ENCODE data around the gene ESR2. TPM values are rescaled to one million over a fixed set of nuclear protein-coding genes. Genes with fewer than 3 reads are reported as not detected.

The ESR2 gene
- total and polyA plus RNA-seq, 2 donors (not counting 3 experiments of a cell fraction or from before 2014, with no cell fraction given): 0.10 to 0.58 TPM

DNA sequence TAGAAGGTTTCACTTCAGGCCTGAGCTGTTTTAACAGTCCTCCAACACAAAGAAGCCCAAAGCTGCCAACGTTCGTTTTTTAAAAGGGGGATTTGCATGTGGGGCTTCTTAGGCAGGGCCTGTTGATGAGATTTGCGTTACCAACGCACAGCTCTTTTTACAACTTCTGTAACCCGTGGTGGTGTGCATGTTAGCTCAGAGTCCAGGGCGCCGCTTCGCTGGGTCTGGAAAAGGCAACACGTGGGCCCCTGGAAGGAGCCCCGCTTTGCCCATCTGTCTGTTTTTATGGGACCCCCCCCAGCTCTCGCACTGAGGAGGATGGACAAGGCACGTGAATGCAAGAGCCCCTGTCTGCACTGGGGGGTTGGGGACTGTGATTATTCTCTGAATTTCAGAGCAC lies 84.0 kb downstream of the ESR2 start:
- dilution Hi-C loops (cut with MboI; ENCODE audit: extremely low pct_ligation_motif_present, low sequenced_read_pairs) (no loop called here), intact Hi-C loops (cut with micrococcal nuclease) (no loop called here)
- H3K9me3 ChIP-seq (replicated peaks; ENCODE audit: control insufficient read depth, insufficient read depth, low read length): no peaks in the 10 kb centered on the region
- H2AFZ ChIP-seq (ENCODE audit: low read depth, low read length): no peak overlapping the region
- no peak overlapping the region for H3K4me3 ChIP-seq (replicated peaks in 1 of 3; ENCODE audit: insufficient read depth in 1 of 3, low read depth in 1 of 3, low read length in 3 of 3)
- POLR2A ChIA-PET: no interaction called here
- H4K20me1 ChIP-seq (replicated peaks; ENCODE audit: control insufficient read depth, extremely low read depth, insufficient read depth, low read length): no peaks in the 10 kb centered on the region
- no peak overlapping the region for H3K9ac ChIP-seq (replicated peaks; ENCODE audit: extremely low read depth, insufficient read depth, low read length)
- CTCF ChIA-PET: interaction anchor here (1.1 to 1.2 kb wide), 2 partner anchors 9 to 84 kb away, joined by 3 read pairs; partner anchors contain the start of gene ESR2
- no peaks in the 10 kb centered on the region for H3K9me1 ChIP-seq (replicated peaks; ENCODE audit: control insufficient read depth, extremely low read depth, insufficient read depth, low read length)
- H3K4me1 ChIP-seq (ENCODE audit: control insufficient read depth, extremely low read depth, insufficient read depth, low read length): peaks cover 2% of the 10 kb centered on the region
- FAIRE-seq: no peak
- no peak for TF ChIP-seq JUN (IDR thresholded peaks at IDR 0.05; ENCODE audit: borderline replicate concordance, insufficient read depth, insufficient read length, low read depth)
- TF ChIP-seq POLR2AphosphoS5 (IDR thresholded peaks at IDR 0.05; ENCODE audit: insufficient read depth, low read depth, low read length): no peak
- no peak for TF ChIP-seq MAX (IDR thresholded peaks at IDR 0.05; ENCODE audit: insufficient read depth, insufficient read length)
- no peak for TF ChIP-seq MYC (IDR thresholded peaks at IDR 0.05; ENCODE audit: low read depth, low read length)
- TF ChIP-seq EZH2 (IDR thresholded peaks at IDR 0.05; ENCODE audit: borderline replicate concordance, low read depth, low read length, severe bottlenecking): no peak
- no peak for TF ChIP-seq POLR2A (IDR thresholded peaks at IDR 0.05; ENCODE audit: low read depth, low read length)
- TF ChIP-seq FOS (IDR thresholded peaks at IDR 0.05; ENCODE audit: borderline replicate concordance, insufficient read depth, low read length): no peak
- TF ChIP-seq GATA2 (IDR thresholded peaks at IDR 0.05; ENCODE audit: insufficient read depth, insufficient read length, low read depth, low read length): no peak
- TF ChIP-seq, protein P1, sequence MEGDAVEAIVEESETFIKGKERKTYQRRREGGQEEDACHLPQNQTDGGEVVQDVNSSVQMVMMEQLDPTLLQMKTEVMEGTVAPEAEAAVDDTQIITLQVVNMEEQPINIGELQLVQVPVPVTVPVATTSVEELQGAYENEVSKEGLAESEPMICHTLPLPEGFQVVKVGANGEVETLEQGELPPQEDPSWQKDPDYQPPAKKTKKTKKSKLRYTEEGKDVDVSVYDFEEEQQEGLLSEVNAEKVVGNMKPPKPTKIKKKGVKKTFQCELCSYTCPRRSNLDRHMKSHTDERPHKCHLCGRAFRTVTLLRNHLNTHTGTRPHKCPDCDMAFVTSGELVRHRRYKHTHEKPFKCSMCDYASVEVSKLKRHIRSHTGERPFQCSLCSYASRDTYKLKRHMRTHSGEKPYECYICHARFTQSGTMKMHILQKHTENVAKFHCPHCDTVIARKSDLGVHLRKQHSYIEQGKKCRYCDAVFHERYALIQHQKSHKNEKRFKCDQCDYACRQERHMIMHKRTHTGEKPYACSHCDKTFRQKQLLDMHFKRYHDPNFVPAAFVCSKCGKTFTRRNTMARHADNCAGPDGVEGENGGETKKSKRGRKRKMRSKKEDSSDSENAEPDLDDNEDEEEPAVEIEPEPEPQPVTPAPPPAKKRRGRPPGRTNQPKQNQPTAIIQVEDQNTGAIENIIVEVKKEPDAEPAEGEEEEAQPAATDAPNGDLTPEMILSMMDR (IDR thresholded peaks at IDR 0.05; ENCODE audit: extremely low read depth in 1 of 2, insufficient read depth in 1 of 2, low read depth in 1 of 2, low read length in 2 of 2): no peak
- H3K79me2 ChIP-seq (ENCODE audit: control insufficient read depth, insufficient read depth, low read length): no peaks in the 10 kb centered on the region
- H3K4me2 ChIP-seq (ENCODE audit: insufficient read depth, low read length): no peak overlapping the region
- DNase-seq (ENCODE audit: low read depth, low spot score): no peak
- no peak overlapping the region for H3K27ac ChIP-seq (ENCODE audit: insufficient read depth, low read depth, low read length)
- no peaks in the 10 kb centered on the region for H3K27me3 ChIP-seq (ENCODE audit: control insufficient read depth in 2 of 2, insufficient read depth in 2 of 2, low read length in 2 of 2)
- BruUV-seq (replicated peaks): no TSS peak
- peaks cover 0 to 5% of the 10 kb centered on the region in 2 experiments for H3K36me3 ChIP-seq (ENCODE audit: control insufficient read depth in 2 of 2, extremely low read depth in 1 of 2, insufficient read depth in 2 of 2, low read length in 2 of 2)
